GM12878 (cell line): ENCODE measurements around the gene ACVR1B. TPM values are rescaled to one million over a fixed set of nuclear protein-coding genes. Genes with fewer than 3 reads are reported as not detected.

ENCODE experiments used
- RAD51 ChIP-seq: fragments of 450-650 bp; IDR thresholded peaks from 2 replicates; pipeline ENCODE4 v1.6.1; 2016; ENCODE audit warnings: moderate library complexity, mild to moderate bottlenecking, inconsistent platforms
- RCOR1 ChIP-seq: conservative IDR thresholded peaks from 2 replicates; pipeline ENCODE4 v1.6.1; 2012; ENCODE audit warnings: low read depth, low read length, improper control_type of control experiment
- YY1 ChIP-seq: IDR thresholded peaks from 2 replicates; pipeline ENCODE4 v1.6.1; 2011; ENCODE audit warnings: low read depth, mild to moderate bottlenecking, low read length
- polyA plus RNA-seq, 11 experiments: library from polyadenylated mRNA; depleted of rRNA in 4 of 11; unstranded in 6 of 11; stranded (reverse) in 5 of 11; fragments of >200 nt; fragmentation: Nextera tagmentation in 4 of 11; fragmentation: Illumina TruSeq in 1 of 11; extraction: Ambion mirVana in 4 of 11; extraction: Trizol in 1 of 11; gene quantifications; 1 replicate in 1 of 11; 2 replicates in 10 of 11; pipeline versions ENCODE4 v1.2.1 to v1.2.3, GENCODE V29; 2011 to 2016; ENCODE audit warnings: inconsistent platforms in 2 of 11, missing spikeins in 2 of 11, low read depth in 1 of 11
- total RNA-seq, 4 experiments: library from RNA; depleted of rRNA in 3 of 4; stranded (reverse); fragments of >200 nt in 3 of 4; fragmentation: Illumina TruSeq in 1 of 4; extraction: Trizol in 1 of 4; gene quantifications; 2 replicates each; pipeline versions ENCODE4 v1.2.1 to v1.2.3, GENCODE V29; 2013 to 2021
- TF ChIP-seq, protein P1 (sequence below): fragments of 450-650 bp; formaldehyde crosslinking; IDR thresholded peaks from 2 replicates; pipeline ENCODE4 v1.5.0; 2022; ENCODE audit warnings: mild to moderate bottlenecking, missing genetic modification characterization
- TF ChIP-seq, protein P2 (sequence below): fragments of 450-650 bp; IDR thresholded peaks from 2 replicates; pipeline ENCODE4 v1.6.1; 2018; ENCODE audit warnings: mild to moderate bottlenecking, low read depth, moderate library complexity; ENCODE audit not compliant: partially characterized antibody

Gene ACVR1B
- total and polyA plus RNA-seq, 10 of the 15 experiments (the other 5 are each of a cell fraction or from before 2014, with no cell fraction given) = 0.02 to 0.69 (median 0.16) TPM; not detected in 2

DNA sequence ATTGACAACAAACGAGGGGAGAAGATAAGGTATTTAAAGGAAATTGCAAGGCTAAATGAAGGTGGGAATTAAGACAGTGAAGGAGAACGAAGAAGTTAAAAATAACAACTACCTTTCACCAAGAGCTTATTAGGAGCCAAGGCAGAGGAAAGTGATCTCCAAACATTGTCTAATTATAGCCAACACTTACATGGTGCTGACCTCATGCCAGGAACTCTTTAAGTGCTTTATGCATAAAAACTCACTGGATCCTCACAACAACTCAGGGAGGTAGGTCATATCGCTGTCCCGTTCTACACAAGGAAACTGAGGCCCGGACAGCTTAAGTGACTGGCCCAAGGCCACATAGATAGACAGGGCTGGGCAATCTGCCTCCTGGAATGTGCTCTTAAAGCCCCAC, 74.8 kb downstream of the ACVR1B start (continued):
- TF ChIP-seq, protein P1, sequence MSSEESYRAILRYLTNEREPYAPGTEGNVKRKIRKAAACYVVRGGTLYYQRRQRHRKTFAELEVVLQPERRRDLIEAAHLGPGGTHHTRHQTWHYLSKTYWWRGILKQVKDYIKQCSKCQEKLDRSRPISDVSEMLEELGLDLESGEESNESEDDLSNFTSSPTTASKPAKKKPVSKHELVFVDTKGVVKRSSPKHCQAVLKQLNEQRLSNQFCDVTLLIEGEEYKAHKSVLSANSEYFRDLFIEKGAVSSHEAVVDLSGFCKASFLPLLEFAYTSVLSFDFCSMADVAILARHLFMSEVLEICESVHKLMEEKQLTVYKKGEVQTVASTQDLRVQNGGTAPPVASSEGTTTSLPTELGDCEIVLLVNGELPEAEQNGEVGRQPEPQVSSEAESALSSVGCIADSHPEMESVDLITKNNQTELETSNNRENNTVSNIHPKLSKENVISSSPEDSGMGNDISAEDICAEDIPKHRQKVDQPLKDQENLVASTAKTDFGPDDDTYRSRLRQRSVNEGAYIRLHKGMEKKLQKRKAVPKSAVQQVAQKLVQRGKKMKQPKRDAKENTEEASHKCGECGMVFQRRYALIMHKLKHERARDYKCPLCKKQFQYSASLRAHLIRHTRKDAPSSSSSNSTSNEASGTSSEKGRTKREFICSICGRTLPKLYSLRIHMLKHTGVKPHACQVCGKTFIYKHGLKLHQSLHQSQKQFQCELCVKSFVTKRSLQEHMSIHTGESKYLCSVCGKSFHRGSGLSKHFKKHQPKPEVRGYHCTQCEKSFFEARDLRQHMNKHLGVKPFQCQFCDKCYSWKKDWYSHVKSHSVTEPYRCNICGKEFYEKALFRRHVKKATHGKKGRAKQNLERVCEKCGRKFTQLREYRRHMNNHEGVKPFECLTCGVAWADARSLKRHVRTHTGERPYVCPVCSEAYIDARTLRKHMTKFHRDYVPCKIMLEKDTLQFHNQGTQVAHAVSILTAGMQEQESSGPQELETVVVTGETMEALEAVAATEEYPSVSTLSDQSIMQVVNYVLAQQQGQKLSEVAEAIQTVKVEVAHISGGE (CRISPR knock-in tag) = no peak
- TF ChIP-seq RAD51 (no peak), YY1 (no peak), RCOR1 (no peak)
- TF ChIP-seq, protein P2, sequence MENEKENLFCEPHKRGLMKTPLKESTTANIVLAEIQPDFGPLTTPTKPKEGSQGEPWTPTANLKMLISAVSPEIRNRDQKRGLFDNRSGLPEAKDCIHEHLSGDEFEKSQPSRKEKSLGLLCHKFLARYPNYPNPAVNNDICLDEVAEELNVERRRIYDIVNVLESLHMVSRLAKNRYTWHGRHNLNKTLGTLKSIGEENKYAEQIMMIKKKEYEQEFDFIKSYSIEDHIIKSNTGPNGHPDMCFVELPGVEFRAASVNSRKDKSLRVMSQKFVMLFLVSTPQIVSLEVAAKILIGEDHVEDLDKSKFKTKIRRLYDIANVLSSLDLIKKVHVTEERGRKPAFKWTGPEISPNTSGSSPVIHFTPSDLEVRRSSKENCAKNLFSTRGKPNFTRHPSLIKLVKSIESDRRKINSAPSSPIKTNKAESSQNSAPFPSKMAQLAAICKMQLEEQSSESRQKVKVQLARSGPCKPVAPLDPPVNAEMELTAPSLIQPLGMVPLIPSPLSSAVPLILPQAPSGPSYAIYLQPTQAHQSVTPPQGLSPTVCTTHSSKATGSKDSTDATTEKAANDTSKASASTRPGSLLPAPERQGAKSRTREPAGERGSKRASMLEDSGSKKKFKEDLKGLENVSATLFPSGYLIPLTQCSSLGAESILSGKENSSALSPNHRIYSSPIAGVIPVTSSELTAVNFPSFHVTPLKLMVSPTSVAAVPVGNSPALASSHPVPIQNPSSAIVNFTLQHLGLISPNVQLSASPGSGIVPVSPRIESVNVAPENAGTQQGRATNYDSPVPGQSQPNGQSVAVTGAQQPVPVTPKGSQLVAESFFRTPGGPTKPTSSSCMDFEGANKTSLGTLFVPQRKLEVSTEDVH = no peak
